Activated CD4-positive, alpha-beta T cell treated with anti-CD3 and anti-CD28 coated beads for 36 hours (primary cell): ENCODE data around the gene FOXD3. TPM values are rescaled to one million over a fixed set of nuclear protein-coding genes. Genes with fewer than 3 reads are reported as not detected.
A peak's percentile ranks its signal among the peaks of the same experiment; 100 is the strongest.

Experiments
- ATAC-seq: fragments of 200-7000 bp; cut with Tn5 transposase; one replicate; pipeline ENCODE4 v1.10.0; 2021; ENCODE audit warnings: mild to moderate bottlenecking, moderate library complexity
- CTCF ChIA-PET: fragments of 350-600 bp; sonication (Branson Sonifier 250); formaldehyde crosslinking; loops from one replicate; lab custom pipeline; 2021; ENCODE audit warnings: antibody characterized with exemption; lab: Charles Lee
- POLR2A ChIA-PET: fragments of 350-600 bp; sonication (Branson Sonifier 250); formaldehyde crosslinking; loops from one replicate; lab custom pipeline; 2021; ENCODE audit warnings: antibody characterized with exemption, inconsistent platforms; lab: Charles Lee
- DNase-seq: peaks from one replicate; pipeline ENCODE4 v3.0.0-alpha.2; 2020
- H3K27ac Mint-ChIP-seq: one replicate; pipeline ENCODE4 v1.8.0; 2021; ENCODE audit warnings: mixed read lengths
- H3K27me3 Mint-ChIP-seq: one replicate; pipeline ENCODE4 v1.8.0; 2021; ENCODE audit warnings: mixed read lengths
- H3K36me3 Mint-ChIP-seq: one replicate; pipeline ENCODE4 v1.8.0; 2021; ENCODE audit warnings: low read depth, mixed read lengths
- H3K4me1 Mint-ChIP-seq: one replicate; pipeline ENCODE4 v1.8.0; 2021; ENCODE audit warnings: mixed read lengths
- H3K4me3 Mint-ChIP-seq: one replicate; pipeline ENCODE4 v1.8.0; 2021; ENCODE audit warnings: mild to moderate bottlenecking, moderate library complexity, mixed read lengths
- H3K9me3 Mint-ChIP-seq: one replicate; pipeline ENCODE4 v1.8.0; 2021; ENCODE audit warnings: low read depth, mixed read lengths
- intact Hi-C, 2 experiments: fragments of 100-400 bp; cut with DNase I in 1 of 2; cut with micrococcal nuclease in 1 of 2; formaldehyde crosslinking; loops; one replicate each; pipeline versions ENCODE4 v1.14.2 to v1.15.1; 2022 to 2024; cut with DNase I, micrococcal nuclease
- total RNA-seq, 2 experiments: library from RNA; stranded (reverse); gene quantifications; one replicate each; pipeline ENCODE4 v1.2.3, GENCODE V29; 2021

The FOXD3 gene
- total RNA-seq, result not detected

- peak within 1 kb of the TSS; percentile 37 for H3K27ac Mint-ChIP-seq
- CTCF ChIA-PET, result no interaction called here
- ATAC-seq (peak; percentile 34), DNase-seq (peak; percentile 64)
- peak within 1 kb of the TSS; percentile 68 for H3K4me3 Mint-ChIP-seq
- POLR2A ChIA-PET, result no interaction called here
- intact Hi-C loops, result loop anchor here (2.0 to 10.0 kb wide), 4 partner anchors 122 to 922 kb away; partner anchors contain the start of genes EFCAB7 (in 1 of the 2), ITGB3BP (in 1 of the 2) and USP1 (in 1 of the 2)
- peaks cover 43% of the 10 kb centered on the region for H3K4me1 Mint-ChIP-seq
- H3K27me3 Mint-ChIP-seq, result peaks cover 68% of the 10 kb centered on the region
- peaks cover 5% of the 10 kb centered on the region for H3K9me3 Mint-ChIP-seq
- peaks cover 9% of the 10 kb centered on the region for H3K36me3 Mint-ChIP-seq
Observed at GRCh38 chr1:63322114-63322943, at the start of gene FOXD3. Gene FOXD3 (plus strand): TSS chr1:63322567. CDS start chr1:63323059, 492 bp downstream.

- Mint-ChIP-seq H3K27me3 (peaks cover 15% of the 10 kb centered on the region), H3K4me3 (no peak overlapping the region), H3K27ac (no peak overlapping the region), H3K9me3 (no peaks in the 10 kb centered on the region), H3K4me1 (no peaks in the 10 kb centered on the region), H3K36me3 (no peaks in the 10 kb centered on the region)
- ATAC-seq, result no peak
- intact Hi-C loops, result no loop called here
- CTCF ChIA-PET, result no interaction called here
- no peak for DNase-seq
- POLR2A ChIA-PET, result no interaction called here
Observed at GRCh38 chr1:63272811-63273210, 49.6 kb upstream of the FOXD3 start.

- POLR2A ChIA-PET, result no interaction called here
- CTCF ChIA-PET, result no interaction called here
- ATAC-seq (no peak), DNase-seq (no peak)
- Mint-ChIP-seq H3K36me3 (no peaks in the 10 kb centered on the region), H3K27me3 (peaks cover 10% of the 10 kb centered on the region), H3K9me3 (no peaks in the 10 kb centered on the region), H3K4me3 (no peak overlapping the region), H3K27ac (no peak overlapping the region), H3K4me1 (no peaks in the 10 kb centered on the region)
- intact Hi-C loops, result no loop called here
Observed at GRCh38 chr1:63274371-63274770, 48.0 kb upstream of the FOXD3 start.

GRCh38 chr1:63274979-63275378 lies 47.4 kb upstream of the FOXD3 start:
- Mint-ChIP-seq H3K4me1 (no peaks in the 10 kb centered on the region), H3K4me3 (no peak overlapping the region), H3K36me3 (no peaks in the 10 kb centered on the region), H3K9me3 (no peaks in the 10 kb centered on the region), H3K27me3 (peaks cover 10% of the 10 kb centered on the region), H3K27ac (no peak overlapping the region)
- no peak for DNase-seq
- no peak for ATAC-seq
- POLR2A ChIA-PET, result no interaction called here
- CTCF ChIA-PET, result no interaction called here
- intact Hi-C loops, result no loop called here

- CTCF ChIA-PET, result no interaction called here
- intact Hi-C loops, result no loop called here
- Mint-ChIP-seq H3K36me3 (no peaks in the 10 kb centered on the region), H3K4me3 (no peak overlapping the region), H3K27me3 (peaks cover 11% of the 10 kb centered on the region), H3K4me1 (no peaks in the 10 kb centered on the region), H3K27ac (no peak overlapping the region), H3K9me3 (no peaks in the 10 kb centered on the region)
- ATAC-seq (no peak), DNase-seq (no peak)
- POLR2A ChIA-PET, result interaction anchor here (0.5 kb wide), 1 partner anchor 136 kb away, joined by 4 read pairs; no protein-coding TSS in a partner anchor
Observed at GRCh38 chr1:63276624-63277023, 45.7 kb upstream of the FOXD3 start.

GRCh38 chr1:63277195-63278192 lies 44.9 kb upstream of the FOXD3 start:
- no peak overlapping the region for H3K27ac Mint-ChIP-seq
- CTCF ChIA-PET, result no interaction called here
- ATAC-seq (no peak), DNase-seq (no peak)
- POLR2A ChIA-PET, result no interaction called here
- no peak overlapping the region for H3K4me3 Mint-ChIP-seq
- no peaks in the 10 kb centered on the region for H3K9me3 Mint-ChIP-seq
- intact Hi-C loops, result no loop called here
- peaks cover 11% of the 10 kb centered on the region for H3K27me3 Mint-ChIP-seq
- H3K4me1 Mint-ChIP-seq, result no peaks in the 10 kb centered on the region
- no peaks in the 10 kb centered on the region for H3K36me3 Mint-ChIP-seq

GRCh38 chr1:63281753-63282152 lies 40.6 kb upstream of the FOXD3 start:
- ATAC-seq, result no peak
- ChIA-PET CTCF (interaction anchor here (0.6 to 1.5 kb wide), 5 partner anchors 12 to 895 kb away, joined by 3 to 4 read pairs (median 3); no protein-coding TSS in a partner anchor), POLR2A (no interaction called here)
- no peak overlapping the region for H3K27ac Mint-ChIP-seq
- intact Hi-C loops, result no loop called here
- H3K4me1 Mint-ChIP-seq, result no peaks in the 10 kb centered on the region
- no peaks in the 10 kb centered on the region for H3K36me3 Mint-ChIP-seq
- no peak overlapping the region for H3K4me3 Mint-ChIP-seq
- H3K27me3 Mint-ChIP-seq, result peaks cover 7% of the 10 kb centered on the region
- no peaks in the 10 kb centered on the region for H3K9me3 Mint-ChIP-seq
- DNase-seq, result no peak

GRCh38 chr1:63289135-63289534 lies 33.2 kb upstream of the FOXD3 start:
- H3K27ac Mint-ChIP-seq, result no peak overlapping the region
- no peaks in the 10 kb centered on the region for H3K4me1 Mint-ChIP-seq
- DNase-seq (no peak), ATAC-seq (no peak)
- POLR2A ChIA-PET, result no interaction called here
- peaks cover 17% of the 10 kb centered on the region for H3K9me3 Mint-ChIP-seq
- H3K27me3 Mint-ChIP-seq, result peaks cover 4% of the 10 kb centered on the region
- peaks cover 7% of the 10 kb centered on the region for H3K36me3 Mint-ChIP-seq
- CTCF ChIA-PET, result no interaction called here
- no peak overlapping the region for H3K4me3 Mint-ChIP-seq
- intact Hi-C loops, result no loop called here

- ChIA-PET POLR2A (no interaction called here), CTCF (no interaction called here)
- no peak overlapping the region for H3K27ac Mint-ChIP-seq
Observed at GRCh38 chr1:63294803-63295594, 27.4 kb upstream of the FOXD3 start.

GRCh38 chr1:63304410-63304809 lies 18.0 kb upstream of the FOXD3 start:
- DNase-seq, result no peak

More at GRCh38 chr1:63294803-63295594, 27.4 kb upstream of the FOXD3 start:
- H3K27me3 Mint-ChIP-seq, result peaks cover 10% of the 10 kb centered on the region
- H3K9me3 Mint-ChIP-seq, result no peaks in the 10 kb centered on the region
- no peaks in the 10 kb centered on the region for H3K36me3 Mint-ChIP-seq
- H3K4me3 Mint-ChIP-seq, result no peak overlapping the region
- intact Hi-C loops, result no loop called here
- no peaks in the 10 kb centered on the region for H3K4me1 Mint-ChIP-seq
- ATAC-seq (no peak), DNase-seq (no peak)

GRCh38 chr1:63305043-63305442 lies 17.3 kb upstream of the FOXD3 start:
- Mint-ChIP-seq H3K27ac (no peak overlapping the region), H3K4me3 (no peak overlapping the region), H3K9me3 (no peaks in the 10 kb centered on the region), H3K4me1 (no peaks in the 10 kb centered on the region), H3K27me3 (peaks cover 43% of the 10 kb centered on the region), H3K36me3 (no peaks in the 10 kb centered on the region)
- POLR2A ChIA-PET, result no interaction called here
- no peak for ATAC-seq
- CTCF ChIA-PET, result no interaction called here
- intact Hi-C loops, result no loop called here
- DNase-seq, result no peak

More at GRCh38 chr1:63304410-63304809, 18.0 kb upstream of the FOXD3 start:
- H3K4me3 Mint-ChIP-seq, result no peak overlapping the region
- intact Hi-C loops, result no loop called here
- peaks cover 41% of the 10 kb centered on the region for H3K27me3 Mint-ChIP-seq
- no peaks in the 10 kb centered on the region for H3K36me3 Mint-ChIP-seq
- H3K9me3 Mint-ChIP-seq, result no peaks in the 10 kb centered on the region
- ATAC-seq, result no peak
- ChIA-PET POLR2A (no interaction called here), CTCF (no interaction called here)
- H3K4me1 Mint-ChIP-seq, result no peaks in the 10 kb centered on the region
- H3K27ac Mint-ChIP-seq, result no peak overlapping the region
